ENCODE measurements around the gene TMPO.
"Not testable (repeated sequence)": the region's sequence is repeated elsewhere in the genome, so short reads cannot be mapped to it uniquely, and the experiment has no call there.

Gene TMPO

GRCh38 chr12:98579347-98579746, 64.0 kb downstream of the TMPO start:
- no peak for DNase-seq

- DNase-seq, result no peak
Measured at GRCh38 chr12:98579835-98580234, 64.4 kb downstream of the TMPO start.

GRCh38 chr12:98580695-98581094, 65.3 kb downstream of the TMPO start:
- DNase-seq, result no peak

- no peak for DNase-seq
Measured at GRCh38 chr12:98581101-98581500, 65.7 kb downstream of the TMPO start.

GRCh38 chr12:98582093-98582492, 66.7 kb downstream of the TMPO start:
- DNase-seq, result no peak

GRCh38 chr12:98587084-98587483, 71.7 kb downstream of the TMPO start:
- no peak for DNase-seq

- DNase-seq, result no peak
Measured at GRCh38 chr12:98591209-98591608, 75.8 kb downstream of the TMPO start.

GRCh38 chr12:98592825-98593322, 77.5 kb downstream of the TMPO start:
- DNase-seq, result no peak

GRCh38 chr12:98593351-98594049, 78.1 kb downstream of the TMPO start, which contains the start of gene SLC25A3:
Gene SLC25A3 (plus strand): TSS chr12:98593686. CDS start chr12:98593979, 293 bp downstream.
- DNase-seq, result peak; percentile 94 to 98

GRCh38 chr12:98594050-98594835, 78.9 kb downstream of the TMPO start:
- peak in 1 of 2 donors; percentile 49 for DNase-seq

GRCh38 chr12:98595243-98595988, 80.0 kb downstream of the TMPO start:
- DNase-seq, result no peak

GRCh38 chr12:98597313-98597712, 81.9 kb downstream of the TMPO start:
- not testable (repeated sequence) for DNase-seq

Measured in hippocampal formation (tissue), 2 donors.